K562 (cell line): ENCODE results near the gene C2orf76. TPM values are rescaled to one million over a fixed set of nuclear protein-coding genes. Genes with fewer than 3 reads are reported as not detected.

ENCODE experiments used
- ATAC-seq: fragments of 200-7000 bp; cut with Tn5 transposase; 3 replicates; pipeline ENCODE4 v1.9.1; 2020; ENCODE audit warnings: moderate library complexity
- BruUV-seq: library from RNA; stranded (reverse); fragments of 400-500 nt; replicated peaks from 2 replicates; lab custom pipeline; 2021; lab: Mats Ljungman, UMichigan
- CTCF ChIA-PET: fragments of 300-600 bp; formaldehyde crosslinking; extraction: SDS; loops from one replicate; lab custom pipeline; 2021; ENCODE audit warnings: low intra/inter-chr PET ratio; lab: Yijun Ruan, JAX
- POLR2A ChIA-PET: fragments of 300-600, 350-650 bp; sonication (Branson Sonifier 250); formaldehyde crosslinking; extraction: SDS; loops from one replicate; lab custom pipeline; 2021; ENCODE audit warnings: antibody characterized with exemption, inconsistent platforms; lab: Yijun Ruan, JAX
- DNase-seq, 4 experiments: peaks; one replicate each; pipeline versions ENCODE4 v3.0.0 to v3.0.0-alpha.2; 2011 to 2018; ENCODE audit warnings: low spot score in 3 of 4, mixed read lengths in 3 of 4; ENCODE audit errors: extremely low read depth in 1 of 4
- FAIRE-seq: peaks from 2 replicates; lab custom pipeline; 2011; peaks lifted over from hg19 to GRCh38; lab: Jason Lieb, UNC
- H2AFZ ChIP-seq: 2 replicates; pipeline ENCODE4 v1.6.0; 2011; ENCODE audit warnings: low read depth, low read length, control low read depth, inconsistent platforms
- H3K27ac ChIP-seq: fragments of 200-600 bp; 3 replicates; pipeline ENCODE4 v1.8.0; 2011; ENCODE audit warnings: low read depth, mild to moderate bottlenecking, control low read depth, inconsistent platforms, low read length, moderate library complexity, mixed read lengths; ENCODE audit errors: extremely low read depth
- H3K27me3 ChIP-seq, 2 experiments: fragments of 300-600 bp in 1 of 2; 2 replicates in 1 of 2; 3 replicates in 1 of 2; pipeline versions ENCODE4 v1.6.0 to v1.8.0; 2011; ENCODE audit warnings: inconsistent platforms in 2 of 2, low read length in 2 of 2, mild to moderate bottlenecking in 1 of 2, mixed read lengths in 1 of 2, moderate library complexity in 1 of 2; ENCODE audit not compliant: control insufficient read depth in 2 of 2, insufficient read depth in 2 of 2
- H3K36me3 ChIP-seq: fragments of 300-600 bp; 3 replicates; pipeline ENCODE4 v1.8.0; 2011; ENCODE audit warnings: mild to moderate bottlenecking, low read length, inconsistent platforms; ENCODE audit not compliant: control insufficient read depth, insufficient read depth
- H3K4me1 ChIP-seq, 2 experiments: fragments of 200-600 bp in 1 of 2; replicated peaks in 1 of 2; 2 replicates in 1 of 2; 3 replicates in 1 of 2; pipeline versions ENCODE4 v1.5.1 to v1.8.0; 2011; ENCODE audit warnings: inconsistent platforms in 2 of 2, low read length in 2 of 2, mild to moderate bottlenecking in 1 of 2, mixed read lengths in 1 of 2, moderate library complexity in 1 of 2; ENCODE audit not compliant: control insufficient read depth in 2 of 2, insufficient read depth in 2 of 2
- H3K4me2 ChIP-seq: 2 replicates; pipeline ENCODE4 v1.6.1; 2011; ENCODE audit warnings: low read length, control low read depth, inconsistent platforms, mixed read lengths; ENCODE audit not compliant: insufficient read depth
- H3K4me3 ChIP-seq: fragments of 200-600 bp; sonication (generic), shearing (Covaris generic); 2 replicates; pipeline ENCODE4 v1.5.1; 2016; ENCODE audit warnings: control low read depth, inconsistent platforms
- H3K79me2 ChIP-seq: fragments of 200-600 bp; 3 replicates; pipeline ENCODE4 v1.8.0; 2011; ENCODE audit warnings: low read length, inconsistent platforms; ENCODE audit not compliant: control insufficient read depth, insufficient read depth
- H3K9ac ChIP-seq, 2 experiments: 2 replicates each; pipeline versions ENCODE4 v1.6.0 to v1.6.1; 2011; ENCODE audit warnings: low read depth in 2 of 2, low read length in 2 of 2, control low read depth in 1 of 2, inconsistent platforms in 1 of 2, mild to moderate bottlenecking in 1 of 2, mixed read lengths in 1 of 2; ENCODE audit not compliant: insufficient read depth in 1 of 2
- H3K9me1 ChIP-seq: one replicate; pipeline ENCODE4 v1.6.0; 2011; ENCODE audit warnings: inconsistent platforms, mild to moderate bottlenecking, low read length, moderate library complexity; ENCODE audit not compliant: control insufficient read depth, insufficient read depth
- H3K9me3 ChIP-seq: replicated peaks from 2 replicates; pipeline ENCODE4 v1.5.1; 2011; ENCODE audit warnings: low read depth, low read length, inconsistent platforms; ENCODE audit not compliant: control insufficient read depth, insufficient read depth
- H4K20me1 ChIP-seq: replicated peaks from 2 replicates; pipeline ENCODE4 v1.6.1; 2011; ENCODE audit warnings: low read length, inconsistent platforms, mixed read lengths; ENCODE audit not compliant: control insufficient read depth, insufficient read depth
- BACH1 ChIP-seq: fragments of 200-800 bp; sonication (Bioruptor generic); IDR thresholded peaks from 2 replicates; pipeline ENCODE4 v1.6.1; 2016; ENCODE audit warnings: missing genetic modification characterization, missing compliant biosample characterization
- CBFA2T2 ChIP-seq: fragments of 450-650 bp; conservative IDR thresholded peaks from 2 replicates; pipeline ENCODE4 v1.6.1; 2017; ENCODE audit warnings: mild to moderate bottlenecking
- CCNT2 ChIP-seq: IDR thresholded peaks from 2 replicates; pipeline ENCODE4 v1.6.1; 2011; ENCODE audit warnings: borderline replicate concordance, low read depth, mild to moderate bottlenecking, moderate library complexity, mixed read lengths, low read length; ENCODE audit not compliant: insufficient read length; ENCODE audit errors: extremely low read depth
- POLR2A ChIP-seq: fragments of 450-650 bp; conservative IDR thresholded peaks from 2 replicates; pipeline ENCODE4 v1.6.1; 2016
- SRSF1 ChIP-seq: fragments of 200-400 bp; formaldehyde crosslinking; IDR thresholded peaks from 2 replicates; pipeline ENCODE4 v1.6.1; 2017; ENCODE audit warnings: mild to moderate bottlenecking, low read depth, low read length, moderate library complexity
- WGBS: fragments of 100-300 bp; shearing (Covaris generic); methylation state at CpG from one replicate; pipeline ENCODE4 v1.1.6; 2016; ENCODE audit warnings: low coverage, mixed read lengths; ENCODE audit not compliant: insufficient coverage; ENCODE audit errors: missing lambda C conversion rate; 5-methylcytosine and 5-hydroxymethylcytosine counted together
- in situ Hi-C: fragments of 300-500 bp; cut with MboI; formaldehyde crosslinking; loops from 4 replicates; pipeline ENCODE4 v1.15.0; 2018; ENCODE audit warnings: inconsistent platforms, mixed read lengths
- intact Hi-C: fragments of 100-400 bp; cut with micrococcal nuclease; formaldehyde crosslinking; loops from 2 replicates; pipeline ENCODE4 v1.14.2; 2022
- polyA plus RNA-seq, 8 experiments: library from polyadenylated mRNA; depleted of rRNA in 4 of 8; stranded (reverse) in 5 of 8; unstranded in 3 of 8; fragments of >200 nt; fragmentation: Nextera tagmentation in 2 of 8; fragmentation: Illumina TruSeq in 1 of 8; extraction: Ambion mirVana in 2 of 8; extraction: Trizol in 1 of 8; gene quantifications; 2 replicates each; pipeline versions ENCODE4 v1.2.1 to v1.2.3, GENCODE V29; 2011 to 2014; ENCODE audit warnings: inconsistent platforms in 1 of 8, missing spikeins in 1 of 8
- total RNA-seq, 7 experiments: library from RNA; depleted of rRNA in 6 of 7; stranded (reverse); fragments of >200 nt in 6 of 7; fragmentation: Illumina TruSeq in 2 of 7; extraction: Trizol in 2 of 7; gene quantifications; 2 replicates each; pipeline versions ENCODE4 v1.2.1 to v1.2.3, GENCODE V29; 2011 to 2021; ENCODE audit warnings: low replicate concordance in 1 of 7
- TF ChIP-seq, protein P1 (sequence below): sonication (generic); formaldehyde crosslinking; IDR thresholded peaks from 2 replicates; pipeline ENCODE4 v1.8.0; 2022; ENCODE audit warnings: mild to moderate bottlenecking, missing genetic modification reagents
- TF ChIP-seq, protein P2 (sequence below): sonication (generic); formaldehyde crosslinking; IDR thresholded peaks from 2 replicates; pipeline ENCODE4 v1.8.0; 2022; ENCODE audit warnings: mild to moderate bottlenecking, low read depth, missing genetic modification reagents

C2orf76 gene
- total and polyA plus RNA-seq, 9 of the 15 experiments (the other 6 are each of a cell fraction or from before 2014, with no cell fraction given): 4.8 to 26.2 (median 14.5) TPM

DNA sequence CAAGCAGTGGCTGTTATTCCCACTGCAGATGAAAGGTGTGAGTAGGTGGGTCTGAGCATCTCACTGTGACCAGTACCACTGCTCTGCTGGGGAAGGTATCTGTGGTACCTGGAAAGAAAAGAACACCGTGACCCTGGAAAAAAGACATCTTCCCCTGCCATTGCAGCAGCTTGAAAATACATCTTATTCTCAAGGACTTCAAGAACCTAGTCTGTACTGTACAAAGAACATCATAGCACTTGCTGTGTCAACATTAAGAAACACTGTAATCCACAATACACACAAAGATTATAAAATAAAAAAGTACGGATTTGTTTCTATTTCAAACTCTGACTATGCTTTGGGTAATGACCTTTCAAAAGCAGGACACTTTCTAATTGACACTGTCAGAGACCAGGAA, 28.9 kb downstream of the C2orf76 start:
- Histone ChIP-seq H3K4me1 (peaks cover 0 to 7% of the 10 kb centered on the region in 2 experiments; a peak in 4 of 5 replicates), H3K4me3 (no peak overlapping the region)
- BruUV-seq: no TSS peak
- WGBS: 41% methylated on average over 2 of the region's 2 CpGs
- TF ChIP-seq, protein P1, sequence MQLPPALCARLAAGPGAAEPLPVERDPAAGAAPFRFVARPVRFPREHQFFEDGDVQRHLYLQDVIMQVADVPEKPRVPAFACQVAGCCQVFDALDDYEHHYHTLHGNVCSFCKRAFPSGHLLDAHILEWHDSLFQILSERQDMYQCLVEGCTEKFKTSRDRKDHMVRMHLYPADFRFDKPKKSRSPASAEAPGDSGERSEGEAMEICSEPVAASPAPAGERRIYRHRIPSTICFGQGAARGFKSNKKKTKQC (CRISPR knock-in tag): no peak
- no peak for TF ChIP-seq CCNT2
- TF ChIP-seq, protein P2, sequence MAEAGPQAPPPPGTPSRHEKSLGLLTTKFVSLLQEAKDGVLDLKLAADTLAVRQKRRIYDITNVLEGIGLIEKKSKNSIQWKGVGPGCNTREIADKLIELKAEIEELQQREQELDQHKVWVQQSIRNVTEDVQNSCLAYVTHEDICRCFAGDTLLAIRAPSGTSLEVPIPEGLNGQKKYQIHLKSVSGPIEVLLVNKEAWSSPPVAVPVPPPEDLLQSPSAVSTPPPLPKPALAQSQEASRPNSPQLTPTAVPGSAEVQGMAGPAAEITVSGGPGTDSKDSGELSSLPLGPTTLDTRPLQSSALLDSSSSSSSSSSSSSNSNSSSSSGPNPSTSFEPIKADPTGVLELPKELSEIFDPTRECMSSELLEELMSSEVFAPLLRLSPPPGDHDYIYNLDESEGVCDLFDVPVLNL: no peak
- TF ChIP-seq CBFA2T2: no peak
- TF ChIP-seq POLR2A: no peak
- TF ChIP-seq SRSF1: no peak
- TF ChIP-seq BACH1 (tag): no peak
- TF ChIP-seq, all 486 proteins: peak for 0
- intact Hi-C loops: no loop called here
- Histone ChIP-seq H3K9me1 (no peaks in the 10 kb centered on the region), H3K79me2 (no peaks in the 10 kb centered on the region), H3K4me2 (no peak overlapping the region), H3K27me3 (no peaks in the 10 kb centered on the region), H2AFZ (no peak overlapping the region), H3K9me3 (no peaks in the 10 kb centered on the region), H3K9ac (no peak overlapping the region), H3K27ac (no peak overlapping the region), H3K36me3 (no peaks in the 10 kb centered on the region), H4K20me1 (no peaks in the 10 kb centered on the region)
- no peak for DNase-seq
- ATAC-seq: no peak
- in situ Hi-C loops: no loop called here
- CTCF ChIA-PET: no interaction called here
- POLR2A ChIA-PET: interaction anchor here (0.6 kb wide), 1 partner anchor 1383 kb away, joined by 4 read pairs; no protein-coding TSS in a partner anchor
- no peak for FAIRE-seq
